ENCODE data around the gene SLC6A18.

Gene SLC6A18

GRCh38 chr5:1179383-1179715 lies 45.8 kb upstream of the SLC6A18 start:
- H3K27ac ChIP-seq: no peak overlapping the region
- TF ChIP-seq ZFX (IDR thresholded peaks at IDR 0.05; ENCODE audit: borderline replicate concordance): no peak
- no peak for TF ChIP-seq CTCF (IDR thresholded peaks at IDR 0.05)

- H3K27ac ChIP-seq: no peak overlapping the region
- TF ChIP-seq CTCF (IDR thresholded peaks at IDR 0.05) (no peak), ZFX (IDR thresholded peaks at IDR 0.05; ENCODE audit: borderline replicate concordance) (no peak)
Measured at GRCh38 chr5:1180096-1180495, 45.1 kb upstream of the SLC6A18 start.

- TF ChIP-seq ZFX (IDR thresholded peaks at IDR 0.05; ENCODE audit: borderline replicate concordance) (no peak), CTCF (IDR thresholded peaks at IDR 0.05) (no peak)
- H3K27ac ChIP-seq: no peak overlapping the region
Measured at GRCh38 chr5:1180841-1181271, 44.3 kb upstream of the SLC6A18 start.

- TF ChIP-seq ZFX (IDR thresholded peaks at IDR 0.05; ENCODE audit: borderline replicate concordance): no peak
- TF ChIP-seq CTCF (IDR thresholded peaks at IDR 0.05): no peak
- no peak overlapping the region for H3K27ac ChIP-seq
Measured at GRCh38 chr5:1181451-1182359, 43.5 kb upstream of the SLC6A18 start.

GRCh38 chr5:1182360-1182632 lies 42.9 kb upstream of the SLC6A18 start:
- TF ChIP-seq CTCF (IDR thresholded peaks at IDR 0.05) (no peak), ZFX (IDR thresholded peaks at IDR 0.05; ENCODE audit: borderline replicate concordance) (no peak)
- H3K27ac ChIP-seq: no peak overlapping the region

GRCh38 chr5:1182633-1183423 lies 42.4 kb upstream of the SLC6A18 start:
- H3K27ac ChIP-seq: no peak overlapping the region
- TF ChIP-seq CTCF (IDR thresholded peaks at IDR 0.05): no peak
- TF ChIP-seq ZFX (IDR thresholded peaks at IDR 0.05; ENCODE audit: borderline replicate concordance): no peak

Measured in 22Rv1 (cell line).